WI38 (cell line): ENCODE data around the gene ALPL.

Experiments
- H3K4me3 ChIP-seq: 2 replicates; pipeline ENCODE4 v1.5.1; 2011; ENCODE audit warnings: low read depth, mild to moderate bottlenecking, control low read depth, low read length
- CTCF ChIP-seq: IDR thresholded peaks from 2 replicates; pipeline ENCODE4 v1.5.1; 2012; ENCODE audit warnings: low read depth, mild to moderate bottlenecking, control low read depth, low read length

Gene ALPL

GRCh38 chr1:21575351-21575942, 66.2 kb downstream of the ALPL start:
- no peak overlapping the region for H3K4me3 ChIP-seq
- TF ChIP-seq CTCF: no peak

- TF ChIP-seq CTCF: no peak
- no peak overlapping the region for H3K4me3 ChIP-seq
Observed at GRCh38 chr1:21576031-21576797, 67.0 kb downstream of the ALPL start.

- no peak overlapping the region for H3K4me3 ChIP-seq
- TF ChIP-seq CTCF: no peak
Observed at GRCh38 chr1:21576798-21577187, 67.6 kb downstream of the ALPL start.

- no peak overlapping the region for H3K4me3 ChIP-seq
- TF ChIP-seq CTCF: no peak
Observed at GRCh38 chr1:21577324-21577723, 68.1 kb downstream of the ALPL start.

GRCh38 chr1:21577933-21578332, 68.7 kb downstream of the ALPL start:
- no peak for TF ChIP-seq CTCF
- no peak overlapping the region for H3K4me3 ChIP-seq

GRCh38 chr1:21579791-21580190, 70.6 kb downstream of the ALPL start:
- H3K4me3 ChIP-seq: no peak overlapping the region
- TF ChIP-seq CTCF: no peak

GRCh38 chr1:21584096-21584495, 74.9 kb downstream of the ALPL start:
- no peak overlapping the region for H3K4me3 ChIP-seq
- no peak for TF ChIP-seq CTCF
